BLaER1 (cell line): ENCODE results near the gene IL32.

Source experiments
- H3K27ac ChIP-seq: shearing (Covaris generic); formaldehyde crosslinking; 2 replicates; pipeline ENCODE4 v1.8.1; 2022
- H3K27me3 ChIP-seq: shearing (Covaris generic); formaldehyde crosslinking; 2 replicates; pipeline ENCODE4 v1.8.1; 2022
- H3K36me3 ChIP-seq: shearing (Covaris generic); formaldehyde crosslinking; 2 replicates; pipeline ENCODE4 v1.8.1; 2022
- H3K4me1 ChIP-seq: shearing (Covaris generic); formaldehyde crosslinking; 2 replicates; pipeline ENCODE4 v1.8.1; 2022
- H3K4me2 ChIP-seq: shearing (Covaris generic); formaldehyde crosslinking; 2 replicates; pipeline ENCODE4 v1.8.1; 2022
- H3K4me3 ChIP-seq: shearing (Covaris generic); formaldehyde crosslinking; 2 replicates; pipeline ENCODE4 v1.8.1; 2022
- H3K9ac ChIP-seq: shearing (Covaris generic); formaldehyde crosslinking; 2 replicates; pipeline ENCODE4 v1.8.1; 2022
- H3K9me3 ChIP-seq: shearing (Covaris generic); formaldehyde crosslinking; 2 replicates; pipeline ENCODE4 v1.8.1; 2022
- H4K20me1 ChIP-seq: shearing (Covaris generic); formaldehyde crosslinking; 2 replicates; pipeline ENCODE4 v1.8.1; 2022
- Cebpa-rat ChIP-seq: shearing (Covaris generic); IDR thresholded peaks from 2 replicates; pipeline ENCODE4 v1.8.1; 2022

The IL32 gene

GRCh38 chr16:3088450-3088849 lies 23.0 kb downstream of the IL32 start:
- H3K9ac ChIP-seq = no peak overlapping the region
- H3K4me3 ChIP-seq = no peak overlapping the region
- H3K27me3 ChIP-seq = no peaks in the 10 kb centered on the region
- no peaks in the 10 kb centered on the region for H4K20me1 ChIP-seq
- no peak overlapping the region for H3K27ac ChIP-seq
- peak overlapping the region; percentile 95 for H3K4me2 ChIP-seq
- peaks cover 75% of the 10 kb centered on the region for H3K4me1 ChIP-seq
- H3K9me3 ChIP-seq = no peaks in the 10 kb centered on the region
- no peaks in the 10 kb centered on the region for H3K36me3 ChIP-seq
- no peak for TF ChIP-seq Cebpa-rat

DNA sequence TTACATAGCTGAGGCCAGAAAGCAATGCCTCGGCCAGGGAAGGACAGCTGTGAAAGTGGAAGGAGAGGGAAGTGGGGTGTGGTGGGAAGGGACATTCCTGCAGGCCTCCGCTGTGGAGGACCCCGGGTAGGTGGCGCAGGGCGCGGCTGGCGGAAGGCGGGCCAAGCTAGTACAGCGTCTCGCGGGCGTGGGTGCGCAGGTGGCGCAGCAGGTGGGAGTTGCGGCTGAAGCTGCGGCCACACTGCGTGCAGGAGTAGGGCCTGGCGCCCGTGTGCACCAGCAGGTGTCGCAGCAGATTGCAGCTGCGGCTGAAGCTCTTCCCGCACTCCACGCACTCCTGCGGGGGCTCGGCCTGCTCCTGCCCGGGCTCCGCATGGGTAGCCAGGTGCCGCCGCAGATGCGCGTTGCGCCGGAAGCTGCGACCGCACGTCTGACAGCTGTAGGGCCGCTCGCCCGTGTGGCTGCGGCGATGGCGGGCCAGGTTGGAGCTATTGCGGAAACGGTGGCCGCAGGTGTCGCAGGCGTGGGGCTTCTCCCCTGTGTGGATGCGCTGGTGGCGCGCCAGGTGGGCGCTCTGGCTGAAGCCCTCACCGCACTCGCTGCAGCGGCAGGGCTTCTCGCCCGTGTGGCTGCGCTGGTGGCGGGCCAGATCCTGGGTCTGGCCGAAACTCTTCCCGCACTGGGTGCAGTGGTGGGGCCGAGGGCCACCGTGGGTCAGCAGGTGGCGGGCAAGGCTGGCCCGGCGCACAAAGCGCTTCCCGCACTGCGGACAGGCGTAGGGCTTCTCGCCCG lies 23.7 kb downstream of the IL32 start:
- Histone ChIP-seq H3K36me3 (no peaks in the 10 kb centered on the region), H4K20me1 (no peaks in the 10 kb centered on the region), H3K4me3 (no peak overlapping the region), H3K4me1 (peaks cover 82% of the 10 kb centered on the region), H3K27me3 (no peaks in the 10 kb centered on the region), H3K9me3 (no peaks in the 10 kb centered on the region), H3K27ac (no peak overlapping the region), H3K9ac (no peak overlapping the region), H3K4me2 (peak overlapping the region; percentile 95)
- no peak for TF ChIP-seq Cebpa-rat

- peaks cover 80% of the 10 kb centered on the region for H3K4me1 ChIP-seq
- no peaks in the 10 kb centered on the region for H3K36me3 ChIP-seq
- no peaks in the 10 kb centered on the region for H3K9me3 ChIP-seq
- no peak overlapping the region for H3K27ac ChIP-seq
- no peak overlapping the region for H3K4me3 ChIP-seq
- H3K27me3 ChIP-seq = no peaks in the 10 kb centered on the region
- no peak overlapping the region for H3K9ac ChIP-seq
- TF ChIP-seq Cebpa-rat = no peak
- H3K4me2 ChIP-seq = no peak overlapping the region
- no peaks in the 10 kb centered on the region for H4K20me1 ChIP-seq
These were observed 24.5 kb downstream of the IL32 start for GRCh38 chr16:3089717-3090592.

- H3K27me3 ChIP-seq = no peaks in the 10 kb centered on the region
- H3K4me3 ChIP-seq = no peak overlapping the region
- no peaks in the 10 kb centered on the region for H4K20me1 ChIP-seq
- H3K27ac ChIP-seq = peak overlapping the region; percentile 55; the same call in 1 of the 2 replicates
- no peaks in the 10 kb centered on the region for H3K36me3 ChIP-seq
- TF ChIP-seq Cebpa-rat = no peak
- H3K9me3 ChIP-seq = no peaks in the 10 kb centered on the region
- H3K4me2 ChIP-seq = peak overlapping the region; percentile 71
- H3K4me1 ChIP-seq = peaks cover 80% of the 10 kb centered on the region
- peak overlapping the region; percentile 30 for H3K9ac ChIP-seq
These were observed 26.1 kb downstream of the IL32 start for GRCh38 chr16:3091551-3091950.

DNA sequence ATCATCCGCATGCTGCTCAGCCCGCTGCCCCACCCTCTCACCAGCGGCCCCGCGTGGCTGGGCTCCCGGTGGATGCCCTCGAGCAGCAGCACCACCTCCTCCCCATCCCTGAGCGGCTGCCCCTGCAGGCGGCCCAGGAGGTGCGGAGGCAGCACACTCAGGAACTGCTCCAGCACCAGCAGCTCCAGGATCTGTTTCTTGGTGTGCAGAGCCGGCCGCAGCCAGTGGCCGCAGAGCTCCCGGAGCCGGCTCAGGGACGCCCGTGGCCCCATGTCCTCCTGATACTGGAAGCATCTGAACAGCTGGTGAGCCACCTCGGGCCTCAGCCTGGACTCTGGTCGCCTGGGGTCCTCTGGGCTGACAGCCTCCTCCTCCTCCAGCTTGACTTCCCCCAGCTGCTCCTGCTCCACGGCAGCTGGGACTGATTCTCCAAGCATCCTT lies 27.1 kb downstream of the IL32 start:
- Histone ChIP-seq H3K4me3 (no peak overlapping the region), H3K27me3 (no peaks in the 10 kb centered on the region), H3K9me3 (no peaks in the 10 kb centered on the region), H3K27ac (no peak overlapping the region; the same call in 1 of the 2 replicates), H3K4me2 (peak overlapping the region; percentile 71), H4K20me1 (no peaks in the 10 kb centered on the region), H3K36me3 (no peaks in the 10 kb centered on the region), H3K9ac (0 out of 2 replicates have a peak overlapping the region, but pooled peaks have one; percentile 30), H3K4me1 (peaks cover 80% of the 10 kb centered on the region)
- TF ChIP-seq Cebpa-rat = no peak

DNA sequence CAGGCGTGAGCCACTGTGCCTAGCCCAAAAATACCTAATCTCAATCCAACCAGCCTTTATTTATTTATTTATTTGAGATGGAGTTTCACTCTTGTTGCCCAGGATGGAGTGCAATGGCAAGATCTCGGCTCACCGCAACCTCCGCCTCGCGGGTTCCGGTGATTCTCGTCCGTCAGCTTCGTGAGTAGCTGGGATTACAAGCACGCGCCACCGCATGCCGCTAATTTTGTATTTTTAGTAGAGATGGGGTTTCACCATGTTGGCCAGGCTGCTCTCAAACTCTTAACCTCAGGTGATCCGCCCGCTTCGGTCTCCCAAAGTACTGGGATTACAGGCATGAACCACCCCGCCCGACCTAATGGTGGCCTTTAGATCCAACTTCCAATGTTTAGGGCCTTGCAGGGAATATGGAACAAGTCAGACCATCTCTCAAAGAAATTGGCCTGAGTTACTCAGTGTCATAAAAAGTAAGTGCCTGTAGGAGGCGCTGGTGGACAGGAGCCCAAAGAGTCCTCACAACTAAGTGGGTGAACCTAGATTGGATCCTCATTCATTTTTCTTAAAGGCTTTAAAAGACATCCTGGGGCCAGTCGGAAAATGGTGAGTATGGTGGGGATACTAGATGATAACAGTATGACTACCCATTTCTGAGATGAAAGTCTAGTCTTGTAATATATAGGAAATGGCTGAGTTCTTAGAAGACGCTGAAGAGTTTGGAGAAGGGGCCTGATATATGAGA lies 29.0 kb downstream of the IL32 start:
- H3K4me1 ChIP-seq = peaks cover 81% of the 10 kb centered on the region
- H3K36me3 ChIP-seq = no peaks in the 10 kb centered on the region
- no peak overlapping the region for H3K27ac ChIP-seq
- H3K9me3 ChIP-seq = no peaks in the 10 kb centered on the region
- no peak overlapping the region for H3K4me2 ChIP-seq
- H3K9ac ChIP-seq = no peak overlapping the region
- no peak for TF ChIP-seq Cebpa-rat
- no peak overlapping the region for H3K4me3 ChIP-seq
- H3K27me3 ChIP-seq = no peaks in the 10 kb centered on the region
- no peaks in the 10 kb centered on the region for H4K20me1 ChIP-seq

- no peaks in the 10 kb centered on the region for H3K9me3 ChIP-seq
- H3K36me3 ChIP-seq = no peaks in the 10 kb centered on the region
- no peak for TF ChIP-seq Cebpa-rat
- H3K27me3 ChIP-seq = no peaks in the 10 kb centered on the region
- H3K4me1 ChIP-seq = peaks cover 92% of the 10 kb centered on the region
- no peak overlapping the region for H3K9ac ChIP-seq
- H4K20me1 ChIP-seq = no peaks in the 10 kb centered on the region
- H3K27ac ChIP-seq = no peak overlapping the region
- H3K4me3 ChIP-seq = no peak overlapping the region
- H3K4me2 ChIP-seq = peak overlapping the region; percentile 50
These were observed 30.4 kb downstream of the IL32 start for GRCh38 chr16:3095869-3096268.

GRCh38 chr16:3096362-3096761 lies 30.9 kb downstream of the IL32 start:
- Histone ChIP-seq H3K9ac (no peak overlapping the region), H4K20me1 (no peaks in the 10 kb centered on the region), H3K27ac (no peak overlapping the region), H3K4me3 (no peak overlapping the region), H3K4me2 (peak overlapping the region; percentile 50), H3K27me3 (no peaks in the 10 kb centered on the region), H3K4me1 (peaks cover 92% of the 10 kb centered on the region), H3K36me3 (no peaks in the 10 kb centered on the region), H3K9me3 (no peaks in the 10 kb centered on the region)
- no peak for TF ChIP-seq Cebpa-rat

GRCh38 chr16:3097266-3097665 lies 31.8 kb downstream of the IL32 start:
- Histone ChIP-seq H3K36me3 (no peaks in the 10 kb centered on the region), H3K27me3 (no peaks in the 10 kb centered on the region), H3K27ac (no peak overlapping the region), H3K4me2 (peak overlapping the region; percentile 50), H4K20me1 (no peaks in the 10 kb centered on the region), H3K9me3 (no peaks in the 10 kb centered on the region), H3K4me1 (peaks cover 92% of the 10 kb centered on the region), H3K4me3 (no peak overlapping the region), H3K9ac (no peak overlapping the region)
- TF ChIP-seq Cebpa-rat = no peak
